Fibroblast of mammary gland (primary cell): ENCODE measurements around the gene KCNMB1.

Source experiments
- DNase-seq: peaks from one replicate; pipeline ENCODE4 v3.0.0-alpha.2; 2010; ENCODE audit warnings: low read depth
- H3K4me3 ChIP-seq: 2 replicates; pipeline ENCODE4 v1.5.1; 2011; ENCODE audit warnings: low read depth, mild to moderate bottlenecking, low read length, moderate library complexity; ENCODE audit not compliant: control insufficient read depth
- CTCF ChIP-seq: conservative IDR thresholded peaks from 2 replicates; pipeline ENCODE4 v1.5.1; 2011; ENCODE audit warnings: low read depth, low read length, inconsistent platforms; ENCODE audit not compliant: control insufficient read depth, insufficient read depth

Gene KCNMB1

GRCh38 chr5:170408877-170409660 is 19.9 kb upstream of the KCNMB1 start:
- no peak for TF ChIP-seq CTCF
- no peak for DNase-seq
- no peak overlapping the region for H3K4me3 ChIP-seq

GRCh38 chr5:170408226-170408625 is 19.1 kb upstream of the KCNMB1 start:
- TF ChIP-seq CTCF: no peak
- DNase-seq: peak; percentile 9
- no peak overlapping the region for H3K4me3 ChIP-seq

GRCh38 chr5:170407062-170407461 is 17.9 kb upstream of the KCNMB1 start:
- DNase-seq: no peak
- TF ChIP-seq CTCF: no peak
- H3K4me3 ChIP-seq: no peak overlapping the region

- no peak overlapping the region for H3K4me3 ChIP-seq
- no peak for TF ChIP-seq CTCF
- DNase-seq: no peak
Measured at GRCh38 chr5:170405817-170406216, 16.6 kb upstream of the KCNMB1 start.

- no peak overlapping the region for H3K4me3 ChIP-seq
- TF ChIP-seq CTCF: no peak
- DNase-seq: no peak
Measured at GRCh38 chr5:170404398-170404797, 15.2 kb upstream of the KCNMB1 start.

GRCh38 chr5:170403675-170404074 is 14.5 kb upstream of the KCNMB1 start:
- no peak for TF ChIP-seq CTCF
- H3K4me3 ChIP-seq: no peak overlapping the region
- DNase-seq: no peak
